IPS-20b (cell line): ENCODE results near the gene CRK.

Experiments used
- H3K27ac ChIP-seq: one replicate; pipeline ENCODE4 v1.5.1; 2013; ENCODE audit warnings: low read length
- H3K27me3 ChIP-seq: 2 replicates; pipeline ENCODE4 v1.6.1; 2013; ENCODE audit warnings: mild to moderate bottlenecking, low read length, inconsistent platforms; ENCODE audit not compliant: insufficient read depth
- H3K36me3 ChIP-seq: 2 replicates; pipeline ENCODE4 v1.6.1; 2013; ENCODE audit warnings: low read depth, mild to moderate bottlenecking, inconsistent platforms, low read length, moderate library complexity; ENCODE audit not compliant: insufficient read depth
- H3K4me1 ChIP-seq: 2 replicates; pipeline ENCODE4 v1.6.1; 2013; ENCODE audit warnings: mild to moderate bottlenecking, control low read depth, inconsistent platforms, low read length, moderate library complexity; ENCODE audit not compliant: insufficient read depth
- H3K4me3 ChIP-seq: 2 replicates; pipeline ENCODE4 v1.5.1; 2013; ENCODE audit warnings: mild to moderate bottlenecking, low read length, inconsistent platforms
- H3K9ac ChIP-seq: 2 replicates; pipeline ENCODE4 v1.6.1; 2013; ENCODE audit warnings: low read depth, mild to moderate bottlenecking, inconsistent platforms, low read length, moderate library complexity
- H3K9me3 ChIP-seq: 2 replicates; pipeline ENCODE4 v1.6.1; 2013; ENCODE audit warnings: mild to moderate bottlenecking, low read depth, low read length, inconsistent platforms; ENCODE audit not compliant: insufficient read depth

The CRK gene

GRCh38 chr17:1471911-1472821, 16.1 kb upstream of the CRK start:
- H3K4me1 ChIP-seq: no peaks in the 10 kb centered on the region

GRCh38 chr17:1471490-1471889, 15.5 kb upstream of the CRK start:
- no peak overlapping the region for H3K9ac ChIP-seq
- no peaks in the 10 kb centered on the region for H3K27me3 ChIP-seq
- peaks cover 22% of the 10 kb centered on the region for H3K36me3 ChIP-seq
- no peaks in the 10 kb centered on the region for H3K4me1 ChIP-seq
- no peak overlapping the region; the same call in 1 of the 2 replicates for H3K4me3 ChIP-seq
- H3K9me3 ChIP-seq: no peaks in the 10 kb centered on the region
- no peak overlapping the region for H3K27ac ChIP-seq

More at GRCh38 chr17:1471911-1472821, 16.1 kb upstream of the CRK start:
- Histone ChIP-seq H3K36me3 (peaks cover 23% of the 10 kb centered on the region), H3K27ac (no peak overlapping the region), H3K9me3 (no peaks in the 10 kb centered on the region), H3K27me3 (no peaks in the 10 kb centered on the region), H3K9ac (no peak overlapping the region), H3K4me3 (peak overlapping the region; percentile 50; the same call in 1 of the 2 replicates)

GRCh38 chr17:1470755-1471462, 14.9 kb upstream of the CRK start:
- Histone ChIP-seq H3K4me3 (no peak overlapping the region), H3K9me3 (no peaks in the 10 kb centered on the region), H3K27ac (no peak overlapping the region), H3K36me3 (peaks cover 22% of the 10 kb centered on the region), H3K9ac (no peak overlapping the region), H3K27me3 (no peaks in the 10 kb centered on the region), H3K4me1 (no peaks in the 10 kb centered on the region)

- Histone ChIP-seq H3K36me3 (peaks cover 22% of the 10 kb centered on the region), H3K9me3 (no peaks in the 10 kb centered on the region), H3K9ac (no peak overlapping the region), H3K4me3 (no peak overlapping the region), H3K4me1 (no peaks in the 10 kb centered on the region), H3K27me3 (no peaks in the 10 kb centered on the region), H3K27ac (no peak overlapping the region)
Observed at GRCh38 chr17:1470071-1470754, 14.2 kb upstream of the CRK start.

GRCh38 chr17:1469231-1469852, 13.3 kb upstream of the CRK start:
- Histone ChIP-seq H3K9ac (no peak overlapping the region), H3K4me3 (no peak overlapping the region), H3K9me3 (no peaks in the 10 kb centered on the region), H3K36me3 (peaks cover 25% of the 10 kb centered on the region), H3K4me1 (no peaks in the 10 kb centered on the region), H3K27ac (no peak overlapping the region), H3K27me3 (no peaks in the 10 kb centered on the region)

GRCh38 chr17:1467898-1468492, 12.0 kb upstream of the CRK start:
- no peaks in the 10 kb centered on the region for H3K4me1 ChIP-seq
- H3K9me3 ChIP-seq: no peaks in the 10 kb centered on the region
- H3K36me3 ChIP-seq: peaks cover 25% of the 10 kb centered on the region
- no peak overlapping the region for H3K27ac ChIP-seq
- H3K4me3 ChIP-seq: no peak overlapping the region
- no peaks in the 10 kb centered on the region for H3K27me3 ChIP-seq
- H3K9ac ChIP-seq: no peak overlapping the region

- H3K27ac ChIP-seq: no peak overlapping the region
- no peaks in the 10 kb centered on the region for H3K9me3 ChIP-seq
- H3K4me1 ChIP-seq: no peaks in the 10 kb centered on the region
- H3K36me3 ChIP-seq: peaks cover 25% of the 10 kb centered on the region
- H3K9ac ChIP-seq: no peak overlapping the region
- H3K27me3 ChIP-seq: no peaks in the 10 kb centered on the region
- no peak overlapping the region for H3K4me3 ChIP-seq
Observed at GRCh38 chr17:1467258-1467657, 11.2 kb upstream of the CRK start.

- H3K36me3 ChIP-seq: peaks cover 17% of the 10 kb centered on the region
- H3K9ac ChIP-seq: no peak overlapping the region
- H3K27me3 ChIP-seq: no peaks in the 10 kb centered on the region
- no peaks in the 10 kb centered on the region for H3K4me1 ChIP-seq
- no peaks in the 10 kb centered on the region for H3K9me3 ChIP-seq
- no peak overlapping the region for H3K27ac ChIP-seq
- no peak overlapping the region for H3K4me3 ChIP-seq
Observed at GRCh38 chr17:1464186-1464585, 8.2 kb upstream of the CRK start.

- H3K4me3 ChIP-seq: no peak overlapping the region
- H3K9ac ChIP-seq: no peak overlapping the region
- peaks cover 3% of the 10 kb centered on the region; the same call in 1 of the 2 replicates for H3K36me3 ChIP-seq
- no peak overlapping the region for H3K27ac ChIP-seq
- no peaks in the 10 kb centered on the region for H3K4me1 ChIP-seq
- H3K27me3 ChIP-seq: no peaks in the 10 kb centered on the region
- no peaks in the 10 kb centered on the region for H3K9me3 ChIP-seq
Observed at GRCh38 chr17:1462164-1463112, 6.4 kb upstream of the CRK start.

GRCh38 chr17:1461198-1461944, 5.3 kb upstream of the CRK start:
- Histone ChIP-seq H3K27me3 (no peaks in the 10 kb centered on the region; the same call in 1 of the 2 replicates), H3K4me1 (no peaks in the 10 kb centered on the region), H3K27ac (no peak overlapping the region), H3K4me3 (no peak overlapping the region), H3K9ac (no peak overlapping the region), H3K9me3 (no peaks in the 10 kb centered on the region), H3K36me3 (peaks cover 3% of the 10 kb centered on the region; the same call in 1 of the 2 replicates)
